Brain pericyte (primary cell): Measurements from ENCODE around the gene ILK.
A peak's percentile ranks its signal among the peaks of the same experiment; 100 is the strongest.

ENCODE experiments used
- DNase-seq: peaks from one replicate; pipeline ENCODE4 v3.0.0-alpha.2; 2012; ENCODE audit warnings: low read depth, low spot score

Gene ILK

DNA sequence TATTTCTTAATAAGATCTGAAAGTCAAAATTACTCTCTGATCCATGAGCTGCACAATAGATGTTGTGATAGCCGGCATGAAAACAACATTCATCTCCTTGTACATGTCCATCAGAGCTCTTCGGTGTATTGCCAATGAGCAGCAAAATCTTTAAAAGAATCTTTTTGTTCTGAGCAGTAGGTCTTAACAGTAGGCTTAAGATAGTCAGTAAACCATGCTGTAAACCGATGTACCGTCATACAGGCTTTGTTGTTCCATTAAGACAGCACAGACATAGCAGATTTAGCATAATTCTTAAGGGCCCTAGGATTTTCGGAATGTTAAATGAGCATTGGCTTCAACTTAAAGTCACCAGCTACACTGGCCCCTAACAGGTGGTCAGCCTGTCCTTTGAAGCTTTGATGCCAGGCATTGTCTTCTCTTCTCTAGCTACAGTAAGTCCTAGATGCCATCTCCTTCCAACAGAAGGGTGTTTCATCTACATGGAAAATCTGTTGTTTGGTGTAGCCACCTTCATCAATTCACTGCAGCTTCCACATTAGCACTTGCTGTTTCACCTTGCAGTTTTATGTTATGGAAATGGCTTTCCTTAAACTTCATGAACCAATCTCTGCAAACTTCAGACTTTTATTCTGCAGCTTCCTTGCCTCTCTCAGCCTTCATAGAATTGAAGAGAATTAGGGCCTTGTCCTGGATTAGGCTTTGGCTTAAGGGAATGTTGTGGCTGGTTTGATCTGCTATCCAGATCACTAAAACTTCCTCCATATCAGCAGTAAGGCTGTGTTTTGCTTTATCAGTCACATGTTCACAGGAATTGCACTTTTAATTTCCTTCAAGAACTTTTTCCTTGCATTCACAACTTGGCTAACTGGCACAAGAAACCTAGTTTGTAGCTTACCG lies 28.5 kb upstream of the ILK start:
- DNase-seq: no peak

- DNase-seq: peak; percentile 41
Measured at GRCh38 chr11:6576471-6577373, 26.9 kb upstream of the ILK start.

DNA sequence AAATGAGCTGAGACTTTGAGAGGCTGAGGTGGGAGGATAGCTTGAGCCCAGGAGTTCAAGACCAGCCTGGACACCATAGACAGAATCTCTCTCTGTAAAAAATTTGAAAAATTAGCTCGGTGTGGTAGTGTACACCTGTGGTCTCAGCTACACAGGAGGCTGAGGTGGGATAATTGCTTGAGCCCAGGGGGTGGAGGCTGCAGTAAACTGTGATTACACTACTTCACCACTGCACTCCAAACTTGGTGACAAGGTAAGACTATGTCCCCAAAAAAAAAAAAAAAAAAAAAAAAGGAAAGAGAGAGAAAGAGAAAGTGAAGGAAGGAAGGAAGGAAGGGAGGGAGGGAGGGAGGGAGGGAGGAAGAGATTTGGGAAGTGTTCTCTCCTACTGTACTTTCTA lies 25.4 kb upstream of the ILK start:
- DNase-seq: no peak

DNA sequence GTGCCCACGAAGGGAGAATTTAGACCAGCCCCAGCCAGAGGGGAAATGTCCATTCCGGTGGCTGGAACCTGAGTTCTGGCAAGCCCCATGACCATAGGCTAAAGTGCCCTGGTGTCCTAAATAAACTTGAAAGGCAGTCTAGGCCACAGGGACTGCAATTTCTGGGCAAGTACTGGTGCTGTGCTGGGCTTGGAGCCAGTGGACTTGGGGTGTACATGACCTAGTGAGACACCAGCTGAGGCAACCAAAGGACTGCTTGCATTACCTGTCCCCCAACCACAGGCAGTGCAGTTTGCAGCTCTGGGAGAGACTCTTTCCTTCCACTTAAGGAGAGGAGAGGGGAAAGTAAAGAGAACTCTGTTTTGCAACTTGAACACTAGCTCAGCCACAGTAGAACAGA lies 23.9 kb upstream of the ILK start:
- DNase-seq: no peak

DNA sequence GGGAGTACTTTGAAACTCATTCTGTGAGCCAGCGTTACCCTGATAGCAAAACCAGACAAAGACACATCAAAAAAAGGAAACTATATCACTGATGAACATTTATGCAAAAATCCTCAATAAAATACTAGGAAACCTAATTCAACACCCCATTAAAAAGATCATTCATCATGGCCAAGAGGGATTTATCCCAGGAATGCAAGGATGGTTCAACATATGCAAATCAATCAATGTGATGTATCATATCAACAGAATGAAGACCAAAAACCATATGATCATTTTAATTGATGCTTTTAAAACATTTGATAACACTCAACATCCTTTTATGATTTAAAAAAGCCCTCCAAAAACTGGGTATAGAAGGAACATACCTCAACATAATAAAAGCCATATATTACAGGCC lies 20.0 kb upstream of the ILK start:
- DNase-seq: no peak

DNA sequence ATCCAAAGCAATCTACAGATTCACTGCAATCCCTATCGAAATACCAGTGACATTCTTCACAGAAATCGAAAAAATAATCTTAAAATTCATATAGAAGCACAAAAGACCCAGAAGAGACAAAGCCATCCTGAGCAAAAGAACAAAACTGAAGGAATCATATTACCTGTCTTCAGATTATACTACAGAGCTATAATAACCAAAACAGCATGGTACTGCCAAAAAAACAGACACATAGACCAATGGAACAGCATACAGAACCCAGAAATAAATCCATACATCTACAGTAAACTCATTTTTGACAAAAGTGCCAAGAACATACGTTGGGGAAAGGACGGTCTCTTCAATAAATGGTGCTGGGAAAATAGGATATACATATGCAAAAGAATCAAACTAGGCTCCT lies 19.0 kb upstream of the ILK start:
- no peak for DNase-seq

DNA sequence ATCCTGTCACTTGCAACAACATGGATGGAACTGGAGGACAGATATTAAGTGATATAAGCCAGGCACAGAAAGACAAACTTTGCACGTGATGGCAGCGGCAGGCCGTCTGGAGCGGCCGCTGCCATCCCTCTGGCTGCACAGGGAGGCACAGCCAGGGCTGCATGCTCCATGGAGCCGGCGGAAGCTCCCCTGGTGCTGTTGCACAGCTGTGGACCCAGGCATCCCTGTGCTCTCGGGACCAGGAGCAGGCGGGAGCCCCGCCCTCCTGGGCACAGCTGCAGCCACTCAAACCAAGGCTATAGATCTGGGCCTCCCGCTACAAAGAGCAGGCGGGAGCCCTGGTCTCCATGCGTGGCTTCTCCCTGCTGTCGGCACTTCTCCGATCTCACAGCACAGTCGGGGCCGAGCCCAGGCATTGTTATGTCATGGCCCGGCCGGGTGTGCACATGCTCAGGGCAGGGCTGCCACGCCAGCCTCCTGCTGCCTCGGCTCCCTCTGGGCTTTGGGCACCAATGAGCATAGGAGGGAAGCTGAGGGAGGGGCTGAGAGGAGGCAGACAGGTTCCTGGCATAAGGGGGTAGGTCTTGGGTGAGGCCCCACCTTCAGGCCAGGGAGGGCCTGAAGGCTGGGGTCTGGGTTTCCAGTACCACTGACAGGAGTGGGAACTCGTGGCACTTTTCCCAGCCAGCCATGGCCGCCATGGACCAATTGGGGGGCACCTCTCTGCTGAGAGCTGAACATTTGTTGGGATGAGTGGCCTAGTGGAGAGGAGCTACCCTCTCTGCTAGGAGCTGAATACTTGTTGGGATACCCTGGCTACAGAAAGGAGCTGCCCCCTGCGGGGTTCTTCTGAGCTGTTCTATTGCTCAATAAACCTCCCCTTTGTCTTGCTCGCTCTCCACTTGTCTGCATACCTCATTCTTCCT lies 16.9 kb upstream of the ILK start:
- no peak for DNase-seq

DNA sequence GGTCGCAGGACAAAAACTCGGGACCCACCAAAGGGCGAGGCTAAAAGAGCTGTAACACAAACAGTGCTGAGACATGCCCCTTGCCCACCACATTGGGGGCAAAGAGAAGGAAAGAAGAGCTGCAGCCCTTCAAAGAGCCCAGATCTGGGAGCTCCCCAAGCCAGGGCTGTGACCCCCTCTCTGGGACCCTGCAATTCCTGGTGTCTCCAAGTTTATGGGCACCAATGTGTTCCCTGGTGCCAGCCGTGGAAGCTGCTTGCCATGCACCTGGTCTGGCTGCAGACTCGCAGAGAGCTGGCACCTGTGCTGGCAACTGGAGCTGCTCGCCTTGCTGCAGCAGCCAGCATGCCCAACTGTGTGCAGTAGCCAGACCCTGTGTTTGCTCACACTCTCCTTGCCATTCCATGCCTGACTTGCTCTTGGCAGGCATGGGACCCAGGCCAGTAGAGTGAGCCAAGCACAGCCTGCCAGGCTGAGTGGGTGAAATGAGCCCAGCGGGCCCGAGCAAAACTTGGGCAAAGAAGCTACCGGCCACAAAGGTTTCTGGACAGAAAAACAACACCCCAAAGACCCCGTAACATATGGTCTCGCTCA lies 16.1 kb upstream of the ILK start:
- no peak for DNase-seq

GRCh38 chr11:6588018-6588417 lies 15.6 kb upstream of the ILK start:
- DNase-seq: no peak

GRCh38 chr11:6594142-6594768 lies 9.3 kb upstream of the ILK start:
- no peak for DNase-seq

GRCh38 chr11:6596239-6596877 lies 7.2 kb upstream of the ILK start:
- no peak for DNase-seq

DNA sequence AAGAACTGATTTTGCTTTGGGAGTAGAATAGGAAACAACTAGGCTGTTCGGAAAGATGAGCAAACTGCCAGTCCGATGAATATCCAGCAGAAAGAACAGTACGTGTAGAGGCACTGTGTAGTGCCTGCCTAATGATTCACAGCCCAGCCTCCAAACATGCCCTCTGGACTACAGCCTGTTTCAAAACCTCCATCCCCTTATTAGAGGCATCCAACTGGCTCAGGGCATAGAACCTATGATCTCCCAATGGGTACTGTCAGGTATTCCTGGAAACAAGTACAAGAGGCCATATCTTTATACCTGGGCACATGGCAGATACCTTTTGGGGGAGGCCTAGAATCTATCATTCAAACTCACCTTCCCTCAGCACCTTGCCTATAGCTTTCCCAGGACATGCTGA lies 5.0 kb upstream of the ILK start:
- no peak for DNase-seq

- no peak for DNase-seq
Measured at GRCh38 chr11:6599449-6599848, 4.1 kb upstream of the ILK start.

GRCh38 chr11:6599881-6600390 lies 3.6 kb upstream of the ILK start:
- no peak for DNase-seq

DNA sequence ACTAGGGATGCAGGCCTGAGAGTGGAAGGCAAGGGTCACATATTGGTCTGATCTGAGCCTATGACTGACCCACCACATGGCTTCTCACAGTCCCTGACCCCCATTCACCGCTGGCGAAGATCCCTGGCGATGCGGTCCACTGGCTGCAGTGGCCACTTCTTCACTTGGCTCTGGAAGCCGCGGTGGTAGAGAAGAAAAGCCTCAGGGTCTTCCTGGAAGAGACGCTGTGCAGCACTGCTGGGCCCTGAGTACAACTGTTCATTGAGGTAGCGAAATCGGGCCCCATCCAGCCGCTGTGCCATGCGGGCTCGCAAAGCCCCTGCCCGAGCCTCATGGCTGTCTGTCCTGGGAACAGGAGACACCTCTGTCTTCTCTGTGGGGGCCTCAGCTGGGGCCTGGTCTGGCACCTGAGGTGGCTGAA lies 2.5 kb upstream of the ILK start:
- no peak for DNase-seq

GRCh38 chr11:6602096-6602940 lies 1.3 kb upstream of the ILK start:
- DNase-seq: no peak

- DNase-seq: no peak
Measured at GRCh38 chr11:6604081-6604626, 580 bp downstream of the ILK start.

DNA sequence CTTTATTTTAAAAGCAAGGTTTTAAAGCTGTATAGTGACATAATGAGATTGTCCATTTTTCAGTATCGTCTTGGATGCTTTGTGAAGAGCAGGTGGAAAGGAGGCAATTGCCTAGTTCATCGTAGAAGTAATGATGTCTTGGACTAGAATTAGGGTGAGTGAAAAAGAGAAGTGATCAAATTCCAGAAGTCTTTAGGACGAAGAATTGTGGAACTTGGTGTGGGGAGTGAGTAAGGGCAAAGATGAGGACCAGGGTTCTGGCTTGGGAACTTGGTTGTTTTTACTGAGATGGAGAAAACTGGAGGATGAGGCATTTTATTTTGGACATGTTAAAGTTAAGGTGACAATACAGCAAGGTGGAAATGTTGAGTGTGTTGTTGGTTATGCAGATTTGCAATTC lies 1.2 kb downstream of the ILK start:
- DNase-seq: no peak
